Stimulated activated CD4-positive, alpha-beta T cell treated with anti-CD3 and anti-CD28 coated beads, Interleukin-4, amount 100 ng/mL, for 4 hours (primary cell): ENCODE data around the gene FANCG.
A peak's percentile ranks its signal among the peaks of the same experiment; 100 is the strongest.

Experiments used
- DNase-seq, 2 experiments: peaks; one replicate each; pipeline ENCODE4 v3.0.0-alpha.2; 2020

The FANCG gene

DNA sequence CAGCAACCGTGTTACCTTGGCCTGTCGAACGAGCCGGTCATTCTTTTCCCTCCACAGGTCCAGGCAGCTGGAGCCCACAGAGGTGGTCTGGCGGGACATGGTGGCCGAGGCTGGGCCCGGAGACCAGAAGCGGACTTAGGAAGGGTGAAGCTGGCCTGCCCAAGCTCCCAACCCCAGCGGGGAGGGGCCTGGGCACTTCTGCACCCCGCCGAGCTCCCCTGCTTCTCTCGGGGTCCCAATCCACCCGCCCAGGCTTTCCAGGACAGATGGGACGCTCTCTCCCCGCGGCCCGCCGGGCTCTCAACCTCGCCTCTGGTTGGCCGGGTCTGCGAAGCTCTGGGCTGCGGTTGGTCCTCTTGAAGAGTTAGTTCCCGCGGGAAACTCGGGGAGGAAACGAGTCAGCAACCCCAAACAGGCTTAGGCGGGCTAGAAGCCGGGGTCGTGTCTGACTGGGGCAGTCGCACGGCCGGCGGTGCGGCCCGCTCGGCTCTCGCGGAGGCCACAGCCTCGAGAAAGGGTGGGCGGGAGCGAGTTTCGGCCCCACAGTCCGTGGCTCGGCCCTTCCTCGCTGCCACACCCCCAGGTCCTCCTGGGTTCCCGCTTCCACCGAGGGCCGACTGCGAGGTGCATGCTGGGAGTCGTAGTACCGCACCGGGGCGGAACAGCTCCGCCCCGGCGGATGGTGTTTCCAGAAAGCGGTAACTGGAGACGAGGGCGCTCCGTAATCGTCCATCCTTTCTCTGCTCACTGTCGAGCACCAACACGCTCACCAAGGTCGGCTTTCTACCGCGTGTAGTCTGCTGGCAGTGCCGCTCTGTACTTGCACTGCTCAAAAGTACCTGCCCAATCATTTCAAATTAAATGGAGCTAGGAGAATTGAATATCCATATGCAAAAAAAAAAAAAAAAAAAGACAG lies at the start of gene FANCG:
FANCG (minus strand) TSS at position 517 of the 916 bp plus-strand sequence; CDS start at position 99, 418 bp downstream.
- DNase-seq, result peak; percentile 78 to 79

DNA sequence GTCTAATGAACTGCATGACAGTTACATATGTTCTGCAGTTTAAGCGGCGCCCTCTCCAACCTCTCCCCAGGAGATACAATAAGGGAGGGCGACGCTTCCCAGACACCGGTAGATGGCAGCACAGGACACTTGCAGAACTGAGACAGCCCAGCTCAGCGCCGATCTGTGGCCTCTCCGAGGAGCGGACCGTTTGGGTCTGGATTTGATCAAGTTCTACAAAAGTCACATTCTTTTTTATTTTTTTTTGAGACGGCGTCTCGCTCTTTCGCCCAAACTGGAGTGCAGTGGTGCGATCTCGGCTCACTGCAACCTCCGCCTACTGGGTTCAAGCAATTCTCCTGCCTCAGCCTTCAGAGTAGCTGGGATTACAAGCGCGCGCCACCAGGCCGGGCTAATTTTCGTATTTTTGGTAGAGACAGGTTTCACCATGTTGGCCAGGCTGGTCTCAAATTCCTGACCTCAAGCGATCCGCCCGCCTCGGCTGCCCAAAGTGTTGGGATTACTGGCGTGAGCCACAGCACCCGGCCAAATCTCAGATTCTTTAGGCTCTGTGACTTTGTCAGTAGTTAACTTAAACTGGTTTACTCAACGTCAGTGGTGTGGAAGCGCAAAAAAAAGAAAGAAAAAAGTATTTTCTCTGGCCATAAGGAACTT lies 37.3 kb upstream of the FANCG start:
- peak; percentile 72 to 85 for DNase-seq

DNA sequence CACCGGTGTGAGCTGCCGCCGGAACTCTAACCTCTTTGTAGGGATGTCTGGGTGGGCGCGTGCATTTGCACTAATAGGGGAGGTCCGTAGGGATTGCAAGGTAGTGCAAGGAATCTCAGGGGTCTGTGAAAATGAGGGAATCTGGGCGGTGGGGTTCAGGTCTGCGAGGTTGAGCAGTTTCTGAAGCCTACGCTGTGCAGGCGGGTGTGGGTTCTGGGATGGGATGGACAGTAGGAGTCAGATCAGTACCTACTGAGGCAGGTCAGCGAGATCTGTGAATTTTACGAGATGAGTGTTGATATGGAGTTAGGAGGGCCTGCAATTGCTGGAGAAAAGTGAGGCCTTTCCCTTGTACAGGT lies 36.8 kb upstream of the FANCG start:
- DNase-seq, result no peak

DNA sequence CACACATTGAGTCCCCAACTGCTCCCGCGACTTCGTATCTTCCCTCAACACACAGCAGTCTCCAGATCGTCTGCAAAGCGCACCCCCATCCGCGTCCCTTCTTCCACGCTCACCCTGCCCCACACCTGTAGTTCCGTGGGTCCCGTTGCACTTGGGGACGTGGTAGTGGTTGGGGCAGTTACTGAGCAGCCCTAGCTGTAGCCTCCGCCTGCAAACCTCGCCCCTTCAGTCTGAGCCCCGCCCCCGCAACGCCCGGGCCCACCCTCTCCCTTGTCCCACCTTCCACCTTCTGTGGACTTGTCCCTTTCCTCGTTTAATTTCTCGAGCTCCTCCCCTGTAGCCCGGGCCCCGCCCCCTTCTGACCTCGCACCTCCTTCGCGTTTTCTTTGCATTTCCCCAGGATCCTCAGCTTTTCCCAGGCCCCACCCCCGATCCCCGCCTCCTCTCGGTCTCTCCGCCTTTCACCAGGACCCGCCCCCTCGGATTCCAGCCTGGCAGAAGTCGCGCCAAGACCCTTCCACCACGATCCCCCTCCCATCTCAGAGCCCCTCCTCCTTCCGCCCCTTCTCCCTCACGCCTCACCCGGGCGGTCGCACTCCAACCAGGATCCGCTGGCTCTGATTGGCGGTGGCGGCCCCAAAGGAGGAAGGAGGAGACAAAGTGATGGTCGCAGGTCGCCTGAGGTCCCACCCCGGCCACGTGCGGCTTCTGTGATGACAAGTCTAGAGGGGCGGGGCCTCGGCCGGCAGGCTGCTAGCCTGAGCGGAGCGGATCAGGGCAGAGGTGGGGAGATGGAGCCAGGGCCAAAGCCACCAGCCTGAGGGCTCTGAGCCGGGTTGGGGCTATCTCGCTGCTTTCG lies 36.2 kb upstream of the FANCG start, which contains the start of gene ATOSB:
ATOSB (minus strand) TSS at position 183 of the 859 bp plus-strand sequence. CDS start 7,588 bp downstream, outside the sequence.
- DNase-seq, result peak; percentile 87 to 89

DNA sequence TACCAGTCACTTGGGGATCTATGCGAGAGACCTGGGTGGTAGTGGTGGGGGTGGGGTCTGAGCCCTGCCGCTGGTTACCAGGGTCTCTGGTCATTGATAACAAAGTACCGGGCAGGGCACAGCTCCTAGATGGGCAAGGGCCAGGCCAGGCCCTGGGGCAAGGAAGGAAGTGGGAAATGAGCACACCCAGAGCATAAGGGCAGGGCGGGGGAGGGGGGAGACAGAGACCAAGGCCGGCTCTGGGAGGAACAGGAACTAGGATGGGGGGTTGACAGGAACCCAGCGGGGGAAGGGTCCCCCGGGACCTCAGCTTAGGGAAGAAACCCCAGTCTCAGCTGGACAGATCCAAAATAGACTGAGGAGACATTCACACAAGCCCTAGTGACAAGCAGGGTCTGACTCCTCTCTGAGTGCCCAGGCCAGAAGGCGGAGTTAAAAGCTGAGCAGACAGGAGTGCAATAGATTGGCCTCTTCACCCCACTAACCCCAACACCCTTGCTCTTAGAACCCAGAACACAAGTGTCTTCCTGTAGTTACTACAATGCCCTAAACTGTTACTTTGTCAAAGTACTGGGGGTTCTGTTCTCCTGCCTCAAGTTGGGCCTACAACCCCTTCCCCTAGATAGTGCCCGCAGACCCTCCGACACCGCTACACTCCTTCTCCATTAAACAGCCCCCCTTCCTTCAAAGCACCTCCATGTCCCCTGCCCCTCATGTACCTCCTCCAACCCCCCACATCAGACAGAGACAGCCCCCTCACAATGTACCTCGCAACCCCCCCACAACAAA lies 35.3 kb upstream of the FANCG start:
- no peak for DNase-seq

DNA sequence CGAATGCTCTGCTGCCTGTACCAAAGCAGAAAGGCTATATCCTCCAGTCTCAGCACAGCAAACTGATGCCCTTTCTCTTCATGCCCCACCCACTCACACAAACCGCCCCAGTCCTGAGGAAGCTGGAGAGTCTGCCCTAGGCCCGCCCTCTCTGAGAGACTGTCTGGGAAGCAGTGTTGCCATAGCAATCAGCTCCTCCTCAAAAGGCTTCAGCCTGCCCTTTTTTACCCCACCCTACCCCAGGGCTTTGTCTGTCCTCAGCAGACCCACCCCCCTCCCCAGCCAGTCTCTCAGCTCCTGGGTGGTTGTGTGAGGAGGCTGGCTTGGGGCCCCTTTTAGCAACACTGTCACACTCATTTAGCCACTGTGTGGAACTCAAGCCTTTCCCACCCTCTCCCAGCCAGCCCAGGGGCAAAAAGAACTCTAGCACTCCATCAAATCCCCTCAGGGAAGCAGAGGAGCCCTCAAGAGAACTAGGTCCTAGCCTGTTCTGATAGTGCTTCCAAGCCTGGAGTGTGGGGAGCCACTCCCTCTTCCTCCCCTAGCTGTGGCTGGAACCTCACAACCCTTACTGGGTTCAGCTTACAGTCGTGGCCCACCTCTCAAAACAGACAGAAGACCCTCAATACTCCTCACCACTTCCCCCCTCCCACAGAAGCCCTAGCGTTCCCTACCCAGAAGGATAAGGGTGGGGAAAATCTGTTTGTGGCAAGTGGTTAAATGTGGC lies 34.5 kb upstream of the FANCG start:
- peak; percentile 41 to 69 for DNase-seq

DNA sequence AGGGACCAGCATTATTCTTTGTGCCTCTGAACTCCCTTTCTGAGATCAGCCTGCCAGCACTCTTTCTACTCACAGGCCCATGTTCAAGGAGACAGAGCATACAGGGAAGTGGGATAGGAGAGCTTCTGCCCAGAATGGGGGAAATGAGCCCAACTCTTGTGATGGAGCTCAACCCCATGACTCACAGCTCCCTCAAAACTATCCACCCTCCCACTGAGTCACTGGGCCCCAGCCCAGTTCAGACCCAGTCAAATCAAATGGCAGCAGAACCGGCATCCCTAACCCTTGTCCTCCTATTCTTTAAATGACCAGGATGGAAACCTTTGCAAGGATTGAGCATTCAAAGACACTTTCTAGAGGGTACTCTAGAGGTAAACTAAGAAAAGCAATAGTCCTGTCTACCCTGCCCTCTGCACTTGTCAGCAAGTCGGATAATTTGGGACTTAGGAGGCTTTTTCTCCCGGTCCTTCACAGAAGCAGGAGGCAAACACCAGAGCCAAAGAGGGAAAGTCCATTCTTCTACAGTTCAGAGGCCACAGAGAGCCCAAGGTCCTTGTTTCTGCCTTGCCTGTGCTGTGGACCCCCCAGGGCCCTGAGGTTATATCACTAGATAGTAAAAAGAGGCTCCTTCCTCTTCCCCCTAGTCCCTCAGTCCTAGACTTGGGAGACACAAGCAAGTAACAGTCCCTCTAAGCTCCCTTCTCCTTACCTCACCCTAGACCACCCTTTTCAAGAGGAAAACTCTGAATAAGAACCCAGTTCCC lies 32.7 kb upstream of the FANCG start:
- no peak for DNase-seq

DNA sequence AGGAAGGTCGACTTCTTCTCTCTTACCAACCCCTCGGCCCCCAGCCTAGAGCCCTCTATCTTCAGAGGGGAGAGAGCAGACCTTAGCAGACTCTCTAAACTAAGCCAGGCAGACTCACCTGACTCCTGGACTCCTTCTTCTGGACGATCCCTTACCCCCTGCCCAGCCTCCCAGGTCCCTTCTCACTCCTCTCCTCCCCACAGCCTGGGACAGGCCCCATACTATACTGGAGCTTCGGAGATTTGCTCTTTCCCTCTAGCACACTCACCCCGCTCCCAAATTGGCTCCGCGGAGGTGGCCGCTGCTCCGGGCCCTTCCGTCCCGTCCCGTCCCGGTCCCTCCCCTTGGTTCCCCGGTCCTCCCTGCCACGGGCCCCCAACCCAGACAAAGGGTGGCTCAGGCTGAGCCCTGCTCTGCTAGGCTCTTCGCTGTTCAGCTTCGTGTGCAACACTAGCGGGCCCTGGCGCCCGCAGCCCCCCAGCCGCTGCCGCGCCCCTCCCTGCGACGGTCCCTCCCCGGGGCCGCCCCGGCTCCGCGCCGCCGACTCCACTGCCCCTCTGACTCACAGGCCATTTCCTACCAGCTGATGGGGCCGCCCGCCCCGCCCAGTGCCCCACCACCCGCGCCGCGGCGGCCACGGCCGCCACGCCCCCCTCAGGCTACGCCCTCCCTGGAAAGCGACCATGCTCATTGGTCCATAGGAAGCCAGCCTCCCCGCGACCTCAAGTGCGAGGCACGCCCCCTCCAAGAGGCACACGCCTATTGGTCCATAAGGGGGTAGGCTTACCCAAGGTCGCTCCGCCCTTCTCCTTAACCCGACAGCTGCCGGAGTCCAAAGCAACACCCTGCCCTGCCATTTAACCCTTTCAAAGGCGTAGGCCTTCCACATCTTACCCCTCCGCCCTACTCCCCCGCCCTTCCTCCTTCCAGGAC lies 31.5 kb upstream of the FANCG start:
- peak; percentile 93 to 96 for DNase-seq

DNA sequence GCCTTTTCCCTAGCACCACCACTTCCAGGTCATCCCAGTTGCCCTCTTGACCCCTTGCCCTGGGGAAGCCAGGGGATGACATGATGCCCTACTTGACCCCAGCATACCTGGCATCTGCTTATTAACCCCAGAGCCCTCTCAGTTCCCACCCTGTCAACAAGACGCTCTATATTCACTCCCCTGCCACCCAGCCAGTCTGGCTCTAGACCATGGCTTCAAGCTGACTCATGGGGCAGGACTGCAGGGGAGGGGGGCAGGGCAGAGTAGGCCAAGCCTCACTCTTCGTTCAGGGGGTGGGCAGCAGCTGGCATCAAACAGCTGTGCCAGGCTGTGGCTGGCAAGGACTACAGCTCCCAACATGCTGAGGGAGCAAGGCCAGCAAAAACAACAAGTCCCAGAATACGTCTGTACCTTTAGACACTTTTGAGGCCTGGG lies 30.6 kb upstream of the FANCG start:
- DNase-seq, result no peak

DNA sequence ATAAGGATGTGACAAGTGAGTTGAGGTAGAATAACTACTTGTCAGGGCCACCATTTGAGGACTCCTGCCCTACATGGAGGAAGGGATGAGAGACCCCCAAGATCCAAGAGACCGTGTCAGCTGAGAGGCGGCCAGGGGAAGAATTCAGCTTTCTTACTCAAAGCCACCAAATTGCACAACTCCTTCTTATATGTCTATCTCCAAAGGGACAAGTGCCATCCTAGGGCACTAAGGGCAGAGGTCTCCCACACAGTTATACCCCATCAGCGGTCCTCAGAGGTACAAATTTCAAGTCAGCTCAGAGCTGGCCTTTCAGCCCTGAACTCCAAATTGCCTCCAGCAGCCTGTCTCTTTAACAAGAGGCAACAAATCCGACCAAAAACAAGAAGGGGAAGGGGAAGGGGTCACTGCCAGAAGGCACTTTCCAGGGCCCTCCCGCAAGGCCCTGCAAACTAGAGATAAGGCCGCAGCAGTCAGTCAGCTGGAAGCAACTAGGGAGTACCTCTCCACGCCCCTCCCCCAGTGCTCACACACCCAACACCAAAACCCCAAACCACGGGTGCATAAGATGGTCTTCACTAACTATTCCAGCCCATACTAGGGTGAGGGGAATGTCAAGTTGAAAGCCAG lies 29.3 kb upstream of the FANCG start:
- no peak for DNase-seq

DNA sequence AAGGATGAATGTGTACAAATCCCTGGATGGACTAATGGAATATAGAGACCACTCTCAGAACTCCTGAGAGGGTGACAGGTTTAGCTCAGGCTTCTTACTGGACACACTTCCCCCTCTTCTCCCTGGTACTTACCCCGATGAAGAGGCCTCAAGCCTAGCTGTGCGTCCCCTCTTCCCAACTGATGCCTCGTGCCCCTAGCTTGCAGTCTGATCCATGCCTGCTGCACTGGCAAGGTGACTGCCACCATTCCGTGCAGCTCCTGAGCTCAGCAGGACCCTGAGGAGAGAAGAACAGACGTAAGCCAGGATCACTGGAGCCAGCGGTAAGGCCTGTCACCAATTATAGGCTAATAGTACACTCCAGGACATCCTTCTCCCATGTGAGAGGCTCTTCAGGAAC lies 28.7 kb upstream of the FANCG start:
- no peak for DNase-seq

DNA sequence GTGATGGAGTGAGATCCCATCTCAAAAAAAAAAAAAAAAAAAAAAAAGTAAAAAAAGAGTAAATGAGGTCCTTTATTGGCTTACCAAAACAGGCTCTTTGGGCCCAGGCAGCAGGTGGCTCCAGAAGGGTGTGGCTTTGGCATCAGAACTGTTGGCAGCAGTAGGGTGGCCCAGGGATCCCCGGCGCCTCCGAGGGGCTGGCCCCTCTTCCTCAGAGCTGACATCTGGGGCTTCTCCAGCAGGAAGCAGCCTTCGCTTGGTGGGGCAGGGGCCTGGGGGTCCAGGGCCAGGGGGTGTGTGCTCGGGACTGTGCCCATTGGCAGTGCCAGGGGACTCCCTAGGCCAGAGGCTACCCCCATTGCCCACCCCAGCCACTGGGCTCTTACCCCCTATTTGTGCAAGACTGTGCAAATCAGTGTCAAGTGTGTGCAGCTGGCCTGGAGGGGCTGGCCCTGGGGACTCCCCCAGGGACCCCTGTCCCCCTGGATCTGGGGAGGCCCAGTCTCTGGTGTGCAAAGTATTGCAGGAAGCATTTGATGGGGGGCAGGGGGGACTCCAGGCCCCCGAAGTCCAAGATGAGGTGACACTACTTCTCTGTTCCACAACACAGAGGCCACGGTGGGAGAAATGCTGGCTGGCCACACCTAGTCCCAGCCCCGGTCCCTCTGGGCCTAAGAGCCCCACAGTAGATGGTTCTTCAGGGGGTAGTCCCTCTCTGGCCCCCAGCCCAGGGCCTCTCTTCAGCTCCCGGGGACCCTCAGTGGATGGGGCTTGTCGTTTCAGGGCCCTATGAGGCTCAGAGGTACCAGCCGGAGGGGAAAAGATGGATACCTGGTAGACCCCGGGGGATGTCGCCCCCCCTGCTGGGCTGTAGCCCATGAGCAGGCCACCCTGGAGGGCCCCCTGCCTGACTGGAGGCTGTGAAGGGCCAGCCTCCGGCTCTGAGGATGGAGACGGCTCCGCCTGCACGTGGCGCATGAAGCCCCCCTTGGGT lies 27.9 kb upstream of the FANCG start:
- DNase-seq, result no peak

DNA sequence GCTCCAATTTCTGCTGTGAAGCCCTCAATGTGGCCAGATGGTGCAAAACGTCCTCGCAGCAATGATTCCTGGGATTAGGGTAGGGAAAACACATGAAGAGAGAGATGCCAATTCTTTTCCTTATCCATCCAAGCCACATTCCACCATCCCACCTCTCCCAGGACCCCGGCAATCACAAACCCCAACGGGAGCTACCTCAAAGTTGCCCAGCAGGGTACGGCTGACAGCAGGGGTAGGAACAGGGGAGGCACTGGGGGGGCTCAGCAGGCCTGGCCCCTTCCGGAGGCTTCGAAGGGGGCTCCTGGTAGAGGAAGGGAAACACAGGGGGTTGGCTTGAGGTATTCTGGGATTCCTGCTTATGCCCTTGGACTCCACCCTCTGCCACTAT lies 26.6 kb upstream of the FANCG start:
- no peak for DNase-seq

DNA sequence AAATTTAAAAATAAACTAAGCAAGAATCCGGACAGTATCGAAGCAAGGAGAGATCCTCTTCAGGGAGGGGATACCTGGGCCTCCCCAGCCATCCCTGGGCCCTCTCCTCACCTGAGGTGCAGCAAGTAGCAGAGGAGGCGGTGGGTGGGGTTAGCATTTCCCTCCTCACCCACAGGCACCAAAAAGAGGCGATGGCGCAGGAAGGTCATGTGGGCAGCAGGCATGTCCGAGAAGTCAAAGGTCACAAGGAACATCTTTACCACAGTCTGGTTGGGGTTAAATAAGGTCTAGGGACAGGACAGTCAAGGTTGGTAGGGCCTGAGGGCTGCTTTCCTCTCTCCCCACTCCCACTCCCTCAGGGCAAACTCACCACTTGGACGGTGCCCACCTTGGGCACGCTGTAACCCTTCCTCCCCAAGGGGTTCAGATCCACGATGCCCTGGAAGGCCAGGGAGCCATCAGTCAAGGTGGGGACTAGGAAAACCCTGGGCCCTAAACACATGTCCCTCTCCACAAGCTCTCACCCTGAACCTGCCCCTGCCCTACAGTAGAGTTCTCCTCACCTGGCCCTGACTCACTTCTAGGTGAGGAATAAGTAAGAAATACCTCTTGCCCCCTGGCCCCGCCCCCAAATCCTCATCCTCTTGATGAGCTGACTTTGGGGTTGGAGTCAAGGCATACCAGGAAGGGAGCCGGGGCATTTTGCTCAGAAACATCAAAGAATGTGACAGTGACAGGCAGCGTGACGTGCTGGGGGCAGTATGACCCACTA lies 26.0 kb upstream of the FANCG start:
- no peak for DNase-seq

DNA sequence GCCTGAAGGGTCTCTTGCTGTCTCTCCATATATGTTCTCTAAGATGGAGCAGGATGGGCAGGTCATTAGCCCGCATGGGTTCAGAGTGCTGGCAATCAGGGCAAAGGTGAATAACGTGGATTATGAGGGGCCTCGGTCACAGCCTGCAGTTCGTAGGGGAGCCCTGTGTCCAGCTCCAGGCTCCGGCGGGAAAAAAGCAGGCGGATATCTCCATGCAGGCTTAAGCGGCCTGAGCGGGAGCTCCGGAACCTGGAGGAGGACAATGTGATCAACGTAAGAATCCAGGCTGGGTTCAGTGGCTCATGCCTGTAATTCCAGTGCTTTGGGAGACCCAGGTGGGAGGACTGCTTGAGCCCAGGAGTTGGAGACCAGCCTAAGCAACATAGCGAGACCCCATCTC lies 25.4 kb upstream of the FANCG start:
- no peak for DNase-seq

DNA sequence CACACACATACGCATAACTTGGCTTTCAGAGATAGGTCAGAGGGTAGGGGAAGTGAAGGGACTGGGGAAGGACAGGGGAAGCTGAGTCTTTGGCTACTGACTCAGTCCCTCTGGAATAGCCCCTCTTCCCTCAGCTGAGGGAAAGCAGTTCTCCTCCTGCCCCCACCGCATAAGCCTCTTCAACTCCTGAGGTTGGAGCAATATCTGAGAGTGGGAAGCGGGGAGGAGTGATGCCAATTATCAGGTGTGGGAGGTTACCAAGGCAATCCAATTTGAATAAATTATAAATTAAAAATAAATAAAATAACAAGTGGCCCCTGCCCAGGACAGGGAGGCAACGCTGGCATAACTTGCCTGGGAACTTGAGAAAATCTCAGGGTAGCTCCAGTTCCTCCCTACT lies 24.8 kb upstream of the FANCG start:
- no peak for DNase-seq

DNA sequence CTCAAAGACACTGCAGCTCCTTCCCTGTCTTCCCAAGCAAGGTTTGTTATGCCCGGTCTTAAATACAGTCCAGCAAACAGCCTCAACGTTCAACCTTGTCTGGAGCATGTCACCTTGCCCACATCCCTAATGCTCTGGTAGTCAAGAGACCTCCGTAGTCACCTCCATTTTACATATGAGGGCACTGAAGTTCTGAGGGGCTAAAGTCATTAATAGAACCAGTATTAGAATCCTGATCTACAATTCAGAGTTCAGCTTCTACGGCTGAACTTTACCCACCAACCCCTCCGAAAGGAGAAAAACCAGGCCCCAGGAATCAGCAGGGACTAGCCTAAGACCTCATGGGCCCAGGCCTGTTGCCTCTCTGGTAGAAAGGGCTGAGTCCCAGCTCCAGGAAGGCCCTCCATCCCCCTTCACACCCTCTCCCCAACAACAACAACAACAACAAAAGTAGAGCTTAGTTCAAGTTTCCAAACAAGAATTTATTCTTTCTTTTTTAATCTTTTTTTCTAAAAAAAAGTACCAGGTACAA lies 24.0 kb upstream of the FANCG start:
- DNase-seq, result no peak
